ENCODE data around the gene TPPP3. TPM values are rescaled to one million over a fixed set of nuclear protein-coding genes. Genes with fewer than 3 reads are reported as not detected.
"Not testable (repeated sequence)": the region's sequence is repeated elsewhere in the genome, so short reads cannot be mapped to it uniquely, and the experiment has no call there.

The TPPP3 gene
- total RNA-seq, 2 experiments from 2014 or later = not detected

DNA sequence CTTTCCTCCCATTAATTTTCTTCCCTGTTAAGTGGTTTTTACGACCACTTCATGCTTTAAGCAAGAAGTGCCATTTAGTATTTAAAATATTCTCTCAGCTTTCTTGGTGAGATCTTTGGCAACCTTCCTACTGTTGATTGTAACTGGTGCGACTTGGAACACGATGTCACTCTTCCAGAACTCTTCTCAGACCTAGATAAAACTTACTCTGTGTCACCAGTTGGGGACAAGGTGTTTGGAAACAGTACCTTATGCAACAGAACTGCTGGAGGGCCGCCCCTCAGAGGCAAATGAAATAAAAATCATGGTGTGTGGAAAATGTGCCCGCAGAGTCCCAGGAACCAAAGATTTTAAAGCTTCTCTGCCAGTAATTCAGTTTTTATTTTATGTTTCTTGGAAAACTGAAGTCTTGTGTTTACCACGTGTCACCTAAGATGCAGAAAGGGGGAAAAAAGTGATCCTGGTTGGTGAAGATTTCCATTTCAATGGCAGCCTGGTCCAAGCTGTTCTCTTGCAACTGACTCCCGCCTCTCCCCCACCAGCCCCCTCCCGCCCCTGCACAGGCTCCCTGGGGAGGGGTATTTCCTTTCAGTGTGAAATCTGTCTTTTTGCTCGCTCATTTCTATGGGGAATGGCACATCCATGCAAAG, 30.4 kb upstream of the TPPP3 start:
- no peak overlapping the region for H3K27ac Mint-ChIP-seq
- no peaks in the 10 kb centered on the region for H3K9me3 Mint-ChIP-seq
- H3K36me3 Mint-ChIP-seq (ENCODE audit: low read depth) = no peaks in the 10 kb centered on the region
- H3K4me1 Mint-ChIP-seq = no peaks in the 10 kb centered on the region
- ChIA-PET CTCF (no interaction called here), POLR2A (no interaction called here)
- peaks cover 35% of the 10 kb centered on the region for H3K27me3 Mint-ChIP-seq
- no peak for DNase-seq
- no peak overlapping the region for H3K4me3 Mint-ChIP-seq

DNA sequence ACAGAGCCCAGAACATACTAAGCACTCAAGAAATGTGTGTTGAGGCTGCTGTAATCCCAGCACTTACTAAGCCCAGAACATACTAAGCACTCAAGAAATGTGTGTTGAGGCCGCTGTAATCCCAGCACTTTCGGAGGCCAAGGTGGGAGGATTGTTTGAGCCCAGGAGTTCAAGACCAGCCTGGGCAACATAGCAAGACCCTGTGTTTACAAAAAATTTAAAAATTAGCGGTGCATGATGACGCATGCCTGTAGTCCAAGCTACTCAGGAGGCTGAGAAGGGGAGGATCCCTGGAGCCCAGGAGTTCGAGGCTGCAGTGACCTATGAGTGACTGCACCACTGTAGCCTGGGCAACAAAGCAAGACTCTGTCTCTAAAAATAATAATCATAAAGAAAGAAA, 29.7 kb upstream of the TPPP3 start:
- no peaks in the 10 kb centered on the region for H3K4me1 Mint-ChIP-seq
- H3K4me3 Mint-ChIP-seq = no peak overlapping the region

DNA sequence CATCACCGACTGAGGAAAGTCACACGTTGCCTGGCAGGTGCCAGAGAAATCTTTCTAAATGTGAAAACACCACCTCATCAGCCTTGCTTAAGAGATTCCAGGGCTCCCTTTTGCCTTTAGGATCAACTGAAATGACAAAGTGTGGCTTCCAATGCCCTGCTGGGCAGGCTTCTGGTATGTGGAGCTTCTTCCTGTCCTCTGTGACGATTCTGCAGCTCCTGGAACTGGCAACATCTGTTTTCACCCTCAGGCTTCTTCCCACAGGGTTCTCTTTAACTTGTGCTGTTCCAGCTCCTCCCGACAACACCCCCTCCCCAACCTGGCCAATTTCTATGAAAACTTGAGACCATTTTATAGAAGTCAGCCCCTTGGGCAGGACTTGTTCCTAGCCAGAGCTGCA, 27.7 kb upstream of the TPPP3 start:
- peaks cover 4% of the 10 kb centered on the region for H3K4me1 Mint-ChIP-seq
- POLR2A ChIA-PET = no interaction called here
- no peaks in the 10 kb centered on the region for H3K9me3 Mint-ChIP-seq
- no peaks in the 10 kb centered on the region for H3K36me3 Mint-ChIP-seq (ENCODE audit: low read depth)
- H3K4me3 Mint-ChIP-seq = no peak overlapping the region
- CTCF ChIA-PET = interaction anchor here (0.6 to 1.4 kb wide), 9 partner anchors 8 to 526 kb away, joined by 3 to 5 read pairs (median 4); no protein-coding TSS in a partner anchor
- DNase-seq = no peak
- H3K27me3 Mint-ChIP-seq = peaks cover 39% of the 10 kb centered on the region
- no peak overlapping the region for H3K27ac Mint-ChIP-seq

More for the DNA sequence above, 29.7 kb upstream of the TPPP3 start:
- Mint-ChIP-seq H3K9me3 (no peaks in the 10 kb centered on the region), H3K27ac (no peak overlapping the region), H3K27me3 (peaks cover 34% of the 10 kb centered on the region), H3K36me3 (ENCODE audit: low read depth) (no peaks in the 10 kb centered on the region)
- CTCF ChIA-PET = interaction anchor here (1.6 kb wide), 1 partner anchor 24 kb away, joined by 4 read pairs; no protein-coding TSS in a partner anchor
- POLR2A ChIA-PET = no interaction called here
- no peak for DNase-seq

DNA sequence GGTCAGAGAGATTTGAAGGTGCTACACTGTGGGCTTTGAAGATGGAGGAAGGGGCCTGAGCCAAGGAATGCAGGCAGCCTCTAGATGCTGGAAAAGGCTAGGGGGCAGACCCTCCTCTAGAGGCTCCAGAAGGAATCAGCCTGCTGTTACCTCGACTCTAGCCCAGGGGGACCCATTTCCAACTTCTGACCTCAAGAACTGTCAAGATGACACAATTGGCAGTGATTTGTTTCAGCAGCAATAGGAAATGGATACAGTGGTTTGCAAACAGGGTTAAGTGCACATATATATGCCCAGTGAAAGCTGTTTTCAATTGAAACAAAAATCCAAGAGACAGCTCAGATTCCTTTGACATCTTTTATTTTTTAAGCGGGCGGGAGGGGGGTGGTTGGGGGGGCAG, 26.6 kb upstream of the TPPP3 start:
- Mint-ChIP-seq H3K4me3 (no peak overlapping the region), H3K4me1 (peaks cover 8% of the 10 kb centered on the region), H3K9me3 (no peaks in the 10 kb centered on the region), H3K27me3 (peaks cover 38% of the 10 kb centered on the region), H3K27ac (no peak overlapping the region), H3K36me3 (ENCODE audit: low read depth) (no peaks in the 10 kb centered on the region)
- CTCF ChIA-PET = interaction anchor here (0.6 to 1.4 kb wide), 3 partner anchors 9 to 17 kb away, joined by 3 to 5 read pairs (median 4); no protein-coding TSS in a partner anchor
- no peak for DNase-seq
- POLR2A ChIA-PET = no interaction called here

DNA sequence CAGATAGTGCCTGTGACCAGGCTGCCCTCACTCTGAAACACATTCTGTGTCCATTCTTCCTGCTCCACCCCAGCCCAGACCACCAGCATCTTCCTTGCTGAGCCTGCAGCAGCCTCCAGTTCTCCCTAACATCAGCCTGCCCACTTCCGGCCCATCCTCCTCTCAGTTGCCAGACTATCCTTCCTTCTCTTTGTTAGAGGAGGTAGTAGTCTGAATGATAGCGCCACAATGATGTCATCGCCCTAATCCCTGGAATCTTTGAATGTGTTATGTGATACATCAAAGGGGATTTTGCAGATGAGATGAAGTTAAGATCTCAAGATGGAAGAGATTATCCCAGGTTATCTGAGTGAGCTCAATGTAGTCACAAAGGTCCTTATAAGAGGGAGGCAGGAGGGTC, 26.2 kb upstream of the TPPP3 start:
- CTCF ChIA-PET = no interaction called here
- H3K9me3 Mint-ChIP-seq = no peaks in the 10 kb centered on the region
- POLR2A ChIA-PET = no interaction called here
- no peak overlapping the region for H3K27ac Mint-ChIP-seq
- DNase-seq = no peak
- no peaks in the 10 kb centered on the region for H3K36me3 Mint-ChIP-seq (ENCODE audit: low read depth)
- H3K27me3 Mint-ChIP-seq = peaks cover 37% of the 10 kb centered on the region
- H3K4me3 Mint-ChIP-seq = no peak overlapping the region
- H3K4me1 Mint-ChIP-seq = peaks cover 8% of the 10 kb centered on the region

DNA sequence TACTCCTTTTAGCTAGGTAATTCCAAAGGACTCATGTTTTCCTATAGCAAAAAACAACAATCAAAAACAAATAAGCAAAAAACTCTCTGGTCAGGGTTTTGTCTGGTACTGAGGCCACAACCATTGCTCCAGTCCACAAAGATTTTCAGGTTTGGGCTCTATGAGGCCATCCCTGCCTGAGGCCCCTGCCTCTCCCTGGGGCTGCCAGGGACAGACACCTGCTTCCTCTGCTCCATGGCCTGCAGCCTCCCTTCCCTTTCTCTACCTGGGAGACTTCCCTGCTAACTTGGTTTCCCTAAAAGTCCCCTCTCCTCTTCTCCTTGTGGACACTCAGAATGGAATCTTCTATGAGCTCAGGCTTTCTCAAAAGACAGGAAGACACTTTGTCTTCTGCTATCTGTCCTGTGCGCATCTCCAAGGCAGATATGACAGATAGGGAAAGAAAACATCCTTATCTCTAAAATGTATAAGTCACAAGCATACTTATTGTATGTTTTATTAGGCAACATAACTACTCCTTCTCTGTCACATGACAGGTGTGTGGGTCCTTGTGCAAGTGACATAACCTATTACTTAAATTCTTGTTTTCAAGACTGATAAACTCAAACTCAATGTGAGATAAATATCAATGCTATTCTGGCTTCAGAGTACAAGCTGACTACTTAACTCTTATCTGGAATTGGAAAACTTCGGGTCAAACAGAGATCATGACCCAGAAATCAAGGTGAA, 24.2 kb upstream of the TPPP3 start:
- POLR2A ChIA-PET = no interaction called here
- Mint-ChIP-seq H3K27ac (no peak overlapping the region), H3K4me3 (no peak overlapping the region)

DNA sequence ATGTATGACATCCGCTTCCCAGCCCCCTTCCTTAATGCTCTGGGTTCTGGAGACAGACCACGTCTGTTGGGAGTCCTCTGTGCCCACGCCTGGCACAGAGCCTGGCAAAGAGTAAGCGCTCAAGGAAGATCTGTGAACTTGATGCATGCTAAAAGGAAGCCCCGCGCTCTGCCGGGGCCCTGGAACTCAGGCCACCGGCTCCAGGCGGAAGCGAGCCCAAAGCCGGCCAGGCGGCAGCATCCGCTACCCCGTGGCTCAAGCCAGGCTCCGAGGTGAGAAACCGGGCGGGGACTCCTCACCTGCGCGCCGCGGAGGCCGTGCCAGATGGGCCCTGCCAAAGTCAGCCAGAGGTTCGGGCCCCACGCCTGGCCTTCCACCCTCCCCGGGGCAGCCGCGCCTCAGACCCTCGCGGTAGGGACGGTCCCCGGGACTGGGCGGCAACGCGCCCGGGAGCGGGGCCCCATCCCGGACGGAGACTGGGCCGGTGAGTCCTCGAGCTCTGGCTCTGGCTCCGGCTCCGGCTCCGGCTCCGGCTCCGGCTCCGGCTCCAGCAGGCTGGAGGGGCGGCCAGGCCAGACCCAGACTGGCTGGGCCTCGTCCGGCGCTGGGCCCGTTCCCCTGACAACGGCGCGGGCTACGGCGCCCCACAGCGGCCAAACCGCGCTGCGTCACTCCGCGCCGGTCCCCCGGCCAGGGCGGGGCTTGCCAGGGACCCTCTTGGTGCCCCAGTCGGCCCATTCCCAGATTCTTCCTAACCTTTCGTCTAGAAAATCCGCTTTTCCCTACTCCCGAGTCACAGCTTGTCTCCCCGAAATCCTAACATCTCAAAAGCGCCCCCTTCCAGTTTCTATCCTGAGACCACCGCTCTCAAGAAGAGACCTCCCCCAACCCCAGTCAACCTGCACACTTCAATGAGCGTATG, 22.8 kb upstream of the TPPP3 start, which contains the start of gene ZDHHC1:
Gene ZDHHC1, minus strand, starts transcription at position 606 of the 922 bp plus-strand sequence. CDS start 8,702 bp downstream, outside the sequence.
- CTCF ChIA-PET = interaction anchor here (0.6 to 1.5 kb wide), 6 partner anchors 12 to 155 kb away, joined by 3 to 8 read pairs (median 3); no protein-coding TSS in a partner anchor
- H3K36me3 Mint-ChIP-seq (ENCODE audit: low read depth) = no peaks in the 10 kb centered on the region
- H3K27me3 Mint-ChIP-seq = peaks cover 36% of the 10 kb centered on the region
- H3K4me1 Mint-ChIP-seq = peaks cover 8% of the 10 kb centered on the region
- DNase-seq = peak; percentile 36
- POLR2A ChIA-PET = interaction anchor here (0.6 kb wide), 1 partner anchor 10 kb away, joined by 3 read pairs; no protein-coding TSS in a partner anchor
- H3K9me3 Mint-ChIP-seq = no peaks in the 10 kb centered on the region
- no peak within 1 kb of the TSS for H3K27ac Mint-ChIP-seq
- peak within 1 kb of the TSS; percentile 63 for H3K4me3 Mint-ChIP-seq

More for the DNA sequence above, 24.2 kb upstream of the TPPP3 start:
- H3K9me3 Mint-ChIP-seq = no peaks in the 10 kb centered on the region
- no peaks in the 10 kb centered on the region for H3K36me3 Mint-ChIP-seq (ENCODE audit: low read depth)
- H3K27me3 Mint-ChIP-seq = peaks cover 37% of the 10 kb centered on the region
- peaks cover 8% of the 10 kb centered on the region for H3K4me1 Mint-ChIP-seq
- CTCF ChIA-PET = interaction anchor here (1.0 to 1.5 kb wide), 3 partner anchors 10 to 93 kb away, joined by 3 to 8 read pairs (median 7); no protein-coding TSS in a partner anchor
- DNase-seq = no peak

DNA sequence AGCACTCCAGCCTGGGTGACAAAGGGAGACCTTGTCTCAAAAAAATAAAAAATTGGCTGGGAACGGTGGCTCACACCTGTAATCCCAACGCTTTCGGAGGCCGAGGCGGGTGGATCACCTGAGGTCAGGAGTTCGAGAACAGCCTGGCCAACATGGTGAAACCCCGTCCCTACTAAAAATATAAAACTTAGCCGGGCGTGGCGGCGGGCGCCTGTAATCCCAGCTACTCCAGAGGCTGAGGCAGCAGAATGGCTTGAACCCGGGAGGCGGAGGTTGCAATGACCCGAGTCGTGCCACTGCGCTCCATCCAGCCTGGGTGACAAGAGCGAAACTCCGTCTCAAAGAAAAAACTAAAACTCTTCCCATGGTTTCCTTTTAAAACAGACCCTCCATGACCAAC, 22.1 kb upstream of the TPPP3 start:
- CTCF ChIA-PET; H3K4me1 Mint-ChIP-seq; H3K36me3 Mint-ChIP-seq (ENCODE audit: low read depth); POLR2A ChIA-PET; DNase-seq; H3K27ac Mint-ChIP-seq; H3K9me3 Mint-ChIP-seq: not testable (repeated sequence)
- Mint-ChIP-seq H3K4me3 (peak overlapping the region; percentile 35), H3K27me3 (peaks cover 39% of the 10 kb centered on the region)

DNA sequence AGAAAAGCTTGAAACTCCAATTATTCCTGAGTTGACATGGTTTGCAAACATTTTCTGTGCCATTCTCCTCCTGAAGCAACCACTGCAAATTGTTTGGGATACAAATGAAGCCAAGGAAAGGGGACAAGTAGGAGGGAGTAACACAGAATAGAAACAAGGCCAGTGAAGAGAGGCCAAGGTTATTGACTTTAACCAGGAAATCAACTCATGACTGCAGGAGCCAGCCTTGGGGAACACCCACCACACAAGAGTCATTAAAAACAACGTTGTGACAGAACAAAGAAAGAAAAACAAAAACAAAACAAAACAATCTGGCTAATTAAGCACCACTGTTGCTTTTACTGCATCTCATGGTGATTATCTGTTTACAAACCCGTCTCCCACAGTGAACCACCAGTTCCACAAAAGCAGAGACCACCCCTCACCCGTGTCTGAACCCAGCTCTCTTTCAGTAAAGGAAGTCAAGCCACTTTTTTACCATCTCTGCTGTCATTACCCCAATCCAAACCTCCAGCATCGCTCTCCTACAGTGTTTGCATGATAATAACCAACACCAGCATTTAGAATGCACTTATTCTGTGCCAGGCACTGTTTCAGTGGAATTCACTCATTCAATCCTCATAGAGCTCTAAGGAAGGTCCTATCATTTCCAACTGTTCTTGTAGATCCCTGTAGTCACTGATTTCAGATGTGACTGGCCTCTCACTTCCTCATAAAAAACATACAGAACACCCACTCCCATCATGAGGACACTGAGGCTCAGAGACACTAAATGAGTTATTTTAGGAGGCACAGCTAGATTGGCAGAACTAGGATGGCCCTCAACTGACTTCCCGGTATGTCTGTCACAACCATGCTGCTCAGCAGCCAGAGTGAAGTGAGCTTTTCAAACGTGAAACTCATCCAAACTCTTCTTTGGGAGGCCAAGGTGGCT, 20.9 kb upstream of the TPPP3 start:
- CTCF ChIA-PET = interaction anchor here (1.0 to 2.2 kb wide), 2 partner anchors 14 to 154 kb away, joined by 4 to 7 read pairs; no protein-coding TSS in a partner anchor
- peaks cover 33% of the 10 kb centered on the region for H3K27me3 Mint-ChIP-seq
- H3K4me1 Mint-ChIP-seq = peaks cover 8% of the 10 kb centered on the region
- POLR2A ChIA-PET = no interaction called here
- H3K4me3 Mint-ChIP-seq = no peak overlapping the region
- H3K27ac Mint-ChIP-seq = no peak overlapping the region
- H3K36me3 Mint-ChIP-seq (ENCODE audit: low read depth) = no peaks in the 10 kb centered on the region
- H3K9me3 Mint-ChIP-seq = no peaks in the 10 kb centered on the region
- DNase-seq = no peak

DNA sequence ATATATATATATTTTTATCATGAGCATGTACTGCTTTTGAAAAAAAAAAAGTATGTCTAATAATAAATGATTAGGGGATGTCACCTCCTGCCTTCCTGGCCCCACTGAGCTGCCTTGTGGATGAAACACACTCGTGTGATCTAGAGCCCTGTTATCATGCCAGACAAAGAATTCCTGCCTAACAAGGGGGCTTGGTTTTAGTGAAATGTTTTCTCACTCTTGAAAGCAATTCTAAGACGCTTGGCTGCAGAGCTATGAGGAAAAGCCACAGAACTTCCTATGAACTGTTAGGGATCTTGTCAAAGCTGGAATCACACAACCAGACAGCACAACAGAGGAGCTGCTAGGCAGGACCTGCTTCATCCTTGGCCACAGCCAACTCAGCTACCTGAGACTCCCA, 19.0 kb upstream of the TPPP3 start:
- H3K27me3 Mint-ChIP-seq = peaks cover 25% of the 10 kb centered on the region
- peaks cover 8% of the 10 kb centered on the region for H3K4me1 Mint-ChIP-seq
- POLR2A ChIA-PET = no interaction called here
- no peaks in the 10 kb centered on the region for H3K9me3 Mint-ChIP-seq
- no peak overlapping the region for H3K4me3 Mint-ChIP-seq
- H3K27ac Mint-ChIP-seq = no peak overlapping the region
- H3K36me3 Mint-ChIP-seq (ENCODE audit: low read depth) = no peaks in the 10 kb centered on the region
- CTCF ChIA-PET = interaction anchor here (0.6 to 1.4 kb wide), 8 partner anchors 11 to 468 kb away, joined by 3 to 6 read pairs (median 3); partner anchors contain the start of gene ATP6V0D1
- DNase-seq = no peak

DNA sequence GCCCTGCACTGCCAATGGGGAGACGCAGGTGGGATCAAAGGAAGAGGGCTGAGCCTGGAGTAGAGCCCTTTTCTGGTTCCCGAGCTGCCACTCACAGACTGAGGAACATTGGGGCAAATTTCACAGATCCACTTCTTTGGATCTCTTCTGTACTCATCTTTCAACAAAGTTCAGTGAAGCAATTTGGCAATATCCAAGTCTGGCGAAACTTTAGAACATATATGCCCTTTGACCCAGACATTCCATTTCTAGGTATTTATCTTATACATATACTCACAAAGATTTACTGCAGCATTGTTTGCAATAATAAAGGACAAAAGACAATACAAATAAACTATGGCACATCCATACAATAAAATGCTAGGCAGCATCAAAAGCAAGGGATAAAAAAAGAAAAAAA, 18.0 kb upstream of the TPPP3 start:
- no peak overlapping the region for H3K27ac Mint-ChIP-seq
- peaks cover 18% of the 10 kb centered on the region for H3K27me3 Mint-ChIP-seq
- peaks cover 4% of the 10 kb centered on the region for H3K4me1 Mint-ChIP-seq
- DNase-seq = no peak
- H3K9me3 Mint-ChIP-seq = no peaks in the 10 kb centered on the region
- POLR2A ChIA-PET = no interaction called here
- CTCF ChIA-PET = interaction anchor here (0.6 kb wide), 2 partner anchors 150 to 176 kb away, joined by 3 to 4 read pairs; no protein-coding TSS in a partner anchor
- no peak overlapping the region for H3K4me3 Mint-ChIP-seq
- H3K36me3 Mint-ChIP-seq (ENCODE audit: low read depth) = no peaks in the 10 kb centered on the region

DNA sequence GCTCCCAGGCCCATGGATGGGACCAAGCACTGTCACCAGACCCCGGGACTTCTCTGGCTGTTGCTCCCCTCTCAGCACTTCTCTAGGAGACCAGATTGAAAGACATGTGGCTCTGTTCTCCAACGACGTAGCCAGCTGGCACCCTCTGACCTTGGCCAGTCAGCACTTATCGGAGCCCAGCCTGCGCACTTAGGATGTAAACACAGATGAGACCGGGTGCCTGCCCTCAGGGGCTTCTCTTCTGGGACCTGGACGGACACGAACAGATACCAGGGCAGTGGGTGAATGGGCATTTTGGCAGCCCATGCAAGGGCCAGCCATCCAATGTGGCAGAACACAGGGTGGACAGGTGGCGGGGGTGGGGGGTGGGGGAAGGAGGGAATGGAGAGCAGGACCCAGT, 16.3 kb upstream of the TPPP3 start:
- DNase-seq = no peak
- Mint-ChIP-seq H3K27me3 (peaks cover 13% of the 10 kb centered on the region), H3K4me1 (no peaks in the 10 kb centered on the region), H3K27ac (no peak overlapping the region), H3K36me3 (ENCODE audit: low read depth) (no peaks in the 10 kb centered on the region), H3K9me3 (no peaks in the 10 kb centered on the region), H3K4me3 (no peak overlapping the region)
- ChIA-PET CTCF (no interaction called here), POLR2A (no interaction called here)
